ENCODE data around the gene HOXA10. TPM values are rescaled to one million over a fixed set of nuclear protein-coding genes. Genes with fewer than 3 reads are reported as not detected.

The HOXA10 gene
- polyA plus RNA-seq, 3 donors = 0.09 to 3.2 (median 0.33) TPM

- DNase-seq = no peak
- peak overlapping the region; percentile 92 for H3K4me2 ChIP-seq (replicated peaks; ENCODE audit: extremely low read depth, low read length, poor library complexity, severe bottlenecking)
- peaks cover 68% of the 10 kb centered on the region for H3K4me1 Mint-ChIP-seq
Measured at GRCh38 chr7:27161721-27162560, 12.2 kb downstream of the HOXA10 start.

More at GRCh38 chr7:27161721-27162560, 12.2 kb downstream of the HOXA10 start:
- 12% methylated on average over 16 of the region's 30 CpGs for whole genome bisulfite sequencing (ENCODE audit: insufficient coverage)
- H3K27ac Mint-ChIP-seq = no peak overlapping the region
- Histone ChIP-seq H2AFZ (ENCODE audit: insufficient read depth, low read depth, low read length, poor library complexity, severe bottlenecking) (no peak overlapping the region), H3K4me3 (replicated peaks in 1 of 3; ENCODE audit: low read depth in 2 of 3, low read length in 3 of 3) (peak overlapping the region in 1 of 3 experiments; percentile 94), H3K9ac (ENCODE audit: insufficient read depth, low read length, poor library complexity, severe bottlenecking) (no peak overlapping the region), H3K27ac (ENCODE audit: low read depth in 1 of 2, low read length in 2 of 2) (no peak overlapping the region), H3K79me2 (ENCODE audit: insufficient read depth, low read length) (peaks cover 7% of the 10 kb centered on the region), H3K36me3 (replicated peaks in 1 of 2; ENCODE audit: control insufficient read depth in 1 of 2, insufficient read depth in 2 of 2, low read length in 2 of 2) (no peaks in the 10 kb centered on the region), H3K4me1 (ENCODE audit: control insufficient read depth in 1 of 2, insufficient read depth in 2 of 2, low read length in 2 of 2) (peaks cover 64 to 79% of the 10 kb centered on the region in 2 donors), H4K20me1 (ENCODE audit: insufficient read depth, low read length) (no peaks in the 10 kb centered on the region), H3K27me3 (ENCODE audit: control insufficient read depth in 2 of 2, insufficient read depth in 2 of 2, low read length in 2 of 2) (peaks cover 59 to 92% of the 10 kb centered on the region in 2 donors), H3K9me3 (replicated peaks in 1 of 2; ENCODE audit: control insufficient read depth in 1 of 2, insufficient read depth in 1 of 2, low read length in 2 of 2) (peaks cover 13 to 39% of the 10 kb centered on the region in 2 donors)
- intact Hi-C loops (cut with micrococcal nuclease) = loop anchor here (5.0 to 10.0 kb wide), 4 partner anchors 307 to 795 kb away; no protein-coding TSS in a partner anchor
- TF ChIP-seq CTCF (IDR thresholded peaks at IDR 0.05) = no peak
- H3K27me3 Mint-ChIP-seq (ENCODE audit: low read depth in 3 of 3) = peaks cover 84 to 93% (median 86%) of the 10 kb centered on the region in 3 donors
- peak overlapping the region; percentile 16 to 92 for H3K4me3 Mint-ChIP-seq
- peaks cover 11 to 35% of the 10 kb centered on the region in 2 donors for H3K36me3 Mint-ChIP-seq
- peaks cover 0 to 49% (median 34%) of the 10 kb centered on the region in 7 donors for H3K9me3 Mint-ChIP-seq

All from CD14-positive monocyte (primary cell).